ENCODE measurements around the gene TBX15. TPM values are rescaled to one million over a fixed set of nuclear protein-coding genes. Genes with fewer than 3 reads are reported as not detected.
A peak's percentile ranks its signal among the peaks of the same experiment; 100 is the strongest.

Gene TBX15
- total and polyA plus RNA-seq, 2 experiments from 2014 or later: 0.21 TPM; not detected in 1

DNA sequence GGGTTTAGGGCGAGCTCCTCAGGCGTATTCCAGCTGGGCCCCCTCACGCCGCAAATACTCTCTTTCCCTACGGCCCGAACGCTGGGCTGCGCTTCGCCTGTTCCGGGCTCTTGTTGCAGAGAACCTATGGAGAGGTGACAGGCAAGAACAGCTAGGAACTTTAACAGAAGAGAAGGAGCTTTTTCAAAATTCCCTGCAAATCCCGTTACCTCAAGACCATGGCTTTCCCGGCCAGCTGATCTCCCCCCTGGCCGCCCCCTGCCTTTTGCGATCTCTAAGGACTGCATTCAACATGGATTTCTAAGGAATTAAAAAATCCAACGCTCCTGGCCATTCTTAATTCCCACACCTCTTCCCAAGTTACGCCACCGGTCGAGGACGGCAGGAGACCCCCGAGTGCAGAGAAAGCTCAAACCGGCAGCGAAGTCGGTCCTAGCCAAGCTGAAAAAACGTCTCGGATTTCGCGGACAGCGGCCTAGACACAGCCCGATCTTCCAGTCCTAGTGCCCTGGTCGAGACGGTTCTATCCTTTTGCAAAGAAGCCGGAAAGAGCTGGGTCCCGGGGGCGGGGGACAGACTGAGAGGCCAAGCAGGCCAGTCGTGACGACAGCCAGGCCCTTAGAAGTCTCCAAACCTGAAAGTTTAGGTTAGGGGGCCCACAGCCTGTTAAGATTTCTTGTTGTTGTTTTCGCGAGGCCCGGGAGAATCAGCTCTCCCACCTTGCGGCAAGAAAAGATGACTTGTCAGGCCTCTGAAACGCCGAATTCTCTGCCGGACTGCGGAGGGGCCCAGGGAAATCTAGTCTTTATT, 1.1 kb upstream of the TBX15 start:
- DNase-seq (ENCODE audit: low spot score): peak; percentile 79
- H4K20me1 ChIP-seq (replicated peaks; ENCODE audit: insufficient read depth): peaks cover 7% of the 10 kb centered on the region; the same call in 1 of the 2 replicates

More for the DNA sequence above, 1.1 kb upstream of the TBX15 start:
- peaks cover 100% of the 10 kb centered on the region for H3K27me3 Mint-ChIP-seq (ENCODE audit: insufficient read depth, low read depth, poor library complexity)
- Histone ChIP-seq H3K4me3 (peak overlapping the region; percentile 59), H3K79me2 (replicated peaks; ENCODE audit: insufficient read depth) (no peaks in the 10 kb centered on the region), H3K27me3 (ENCODE audit: insufficient read depth) (peaks cover 100% of the 10 kb centered on the region), H3K27ac (ENCODE audit: low read depth) (no peak overlapping the region), H3K36me3 (ENCODE audit: insufficient read depth) (no peaks in the 10 kb centered on the region), H2AFZ (peak overlapping the region; percentile 78), H3F3A (replicated peaks; ENCODE audit: low read depth) (peaks cover 22% of the 10 kb centered on the region), H3K9me2 (ENCODE audit: insufficient read depth) (no peaks in the 10 kb centered on the region), H3K4me2 (peak overlapping the region; percentile 74), H3K4me1 (ENCODE audit: insufficient read depth) (peaks cover 72% of the 10 kb centered on the region)
- H3K4me3 Mint-ChIP-seq: peak overlapping the region; percentile 73
- TF ChIP-seq, protein P1, sequence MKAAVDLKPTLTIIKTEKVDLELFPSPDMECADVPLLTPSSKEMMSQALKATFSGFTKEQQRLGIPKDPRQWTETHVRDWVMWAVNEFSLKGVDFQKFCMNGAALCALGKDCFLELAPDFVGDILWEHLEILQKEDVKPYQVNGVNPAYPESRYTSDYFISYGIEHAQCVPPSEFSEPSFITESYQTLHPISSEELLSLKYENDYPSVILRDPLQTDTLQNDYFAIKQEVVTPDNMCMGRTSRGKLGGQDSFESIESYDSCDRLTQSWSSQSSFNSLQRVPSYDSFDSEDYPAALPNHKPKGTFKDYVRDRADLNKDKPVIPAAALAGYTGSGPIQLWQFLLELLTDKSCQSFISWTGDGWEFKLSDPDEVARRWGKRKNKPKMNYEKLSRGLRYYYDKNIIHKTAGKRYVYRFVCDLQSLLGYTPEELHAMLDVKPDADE (IDR thresholded peaks at IDR 0.05): no peak
- TF ChIP-seq POLR2AphosphoS5 (IDR thresholded peaks at IDR 0.05; ENCODE audit: low read depth): no peak
- no peak for TF ChIP-seq ZNF114 (CRISPR knock-in tag; IDR thresholded peaks at IDR 0.05)
- peak; percentile 90 for TF ChIP-seq EZH2 (IDR thresholded peaks at IDR 0.05; ENCODE audit: low read depth, unreplicated experiment)
- no peak for TF ChIP-seq JUNB (IDR thresholded peaks at IDR 0.05; ENCODE audit: unreplicated experiment)
- TF ChIP-seq NANOG (IDR thresholded peaks at IDR 0.05; ENCODE audit: borderline replicate concordance): no peak
- no peak for TF ChIP-seq ZNF331 (CRISPR knock-in tag; IDR thresholded peaks at IDR 0.05; ENCODE audit: low read depth)
- TF ChIP-seq, protein P2, sequence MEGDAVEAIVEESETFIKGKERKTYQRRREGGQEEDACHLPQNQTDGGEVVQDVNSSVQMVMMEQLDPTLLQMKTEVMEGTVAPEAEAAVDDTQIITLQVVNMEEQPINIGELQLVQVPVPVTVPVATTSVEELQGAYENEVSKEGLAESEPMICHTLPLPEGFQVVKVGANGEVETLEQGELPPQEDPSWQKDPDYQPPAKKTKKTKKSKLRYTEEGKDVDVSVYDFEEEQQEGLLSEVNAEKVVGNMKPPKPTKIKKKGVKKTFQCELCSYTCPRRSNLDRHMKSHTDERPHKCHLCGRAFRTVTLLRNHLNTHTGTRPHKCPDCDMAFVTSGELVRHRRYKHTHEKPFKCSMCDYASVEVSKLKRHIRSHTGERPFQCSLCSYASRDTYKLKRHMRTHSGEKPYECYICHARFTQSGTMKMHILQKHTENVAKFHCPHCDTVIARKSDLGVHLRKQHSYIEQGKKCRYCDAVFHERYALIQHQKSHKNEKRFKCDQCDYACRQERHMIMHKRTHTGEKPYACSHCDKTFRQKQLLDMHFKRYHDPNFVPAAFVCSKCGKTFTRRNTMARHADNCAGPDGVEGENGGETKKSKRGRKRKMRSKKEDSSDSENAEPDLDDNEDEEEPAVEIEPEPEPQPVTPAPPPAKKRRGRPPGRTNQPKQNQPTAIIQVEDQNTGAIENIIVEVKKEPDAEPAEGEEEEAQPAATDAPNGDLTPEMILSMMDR (conservative IDR thresholded peaks at IDR 0.05; ENCODE audit: low read depth in 2 of 2): no peak
- no peak for TF ChIP-seq CREB1 (CRISPR knock-in tag; IDR thresholded peaks at IDR 0.05; ENCODE audit: low read depth)
- TF ChIP-seq STAT1 (IDR thresholded peaks at IDR 0.05; ENCODE audit: unreplicated experiment): no peak
- TF ChIP-seq, protein P3, sequence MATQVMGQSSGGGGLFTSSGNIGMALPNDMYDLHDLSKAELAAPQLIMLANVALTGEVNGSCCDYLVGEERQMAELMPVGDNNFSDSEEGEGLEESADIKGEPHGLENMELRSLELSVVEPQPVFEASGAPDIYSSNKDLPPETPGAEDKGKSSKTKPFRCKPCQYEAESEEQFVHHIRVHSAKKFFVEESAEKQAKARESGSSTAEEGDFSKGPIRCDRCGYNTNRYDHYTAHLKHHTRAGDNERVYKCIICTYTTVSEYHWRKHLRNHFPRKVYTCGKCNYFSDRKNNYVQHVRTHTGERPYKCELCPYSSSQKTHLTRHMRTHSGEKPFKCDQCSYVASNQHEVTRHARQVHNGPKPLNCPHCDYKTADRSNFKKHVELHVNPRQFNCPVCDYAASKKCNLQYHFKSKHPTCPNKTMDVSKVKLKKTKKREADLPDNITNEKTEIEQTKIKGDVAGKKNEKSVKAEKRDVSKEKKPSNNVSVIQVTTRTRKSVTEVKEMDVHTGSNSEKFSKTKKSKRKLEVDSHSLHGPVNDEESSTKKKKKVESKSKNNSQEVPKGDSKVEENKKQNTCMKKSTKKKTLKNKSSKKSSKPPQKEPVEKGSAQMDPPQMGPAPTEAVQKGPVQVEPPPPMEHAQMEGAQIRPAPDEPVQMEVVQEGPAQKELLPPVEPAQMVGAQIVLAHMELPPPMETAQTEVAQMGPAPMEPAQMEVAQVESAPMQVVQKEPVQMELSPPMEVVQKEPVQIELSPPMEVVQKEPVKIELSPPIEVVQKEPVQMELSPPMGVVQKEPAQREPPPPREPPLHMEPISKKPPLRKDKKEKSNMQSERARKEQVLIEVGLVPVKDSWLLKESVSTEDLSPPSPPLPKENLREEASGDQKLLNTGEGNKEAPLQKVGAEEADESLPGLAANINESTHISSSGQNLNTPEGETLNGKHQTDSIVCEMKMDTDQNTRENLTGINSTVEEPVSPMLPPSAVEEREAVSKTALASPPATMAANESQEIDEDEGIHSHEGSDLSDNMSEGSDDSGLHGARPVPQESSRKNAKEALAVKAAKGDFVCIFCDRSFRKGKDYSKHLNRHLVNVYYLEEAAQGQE (IDR thresholded peaks at IDR 0.05; ENCODE audit: unreplicated experiment): no peak
- peak; percentile 54 for TF ChIP-seq EZH2phosphoT487 (IDR thresholded peaks at IDR 0.05; ENCODE audit: unreplicated experiment)
- TF ChIP-seq, protein P4, sequence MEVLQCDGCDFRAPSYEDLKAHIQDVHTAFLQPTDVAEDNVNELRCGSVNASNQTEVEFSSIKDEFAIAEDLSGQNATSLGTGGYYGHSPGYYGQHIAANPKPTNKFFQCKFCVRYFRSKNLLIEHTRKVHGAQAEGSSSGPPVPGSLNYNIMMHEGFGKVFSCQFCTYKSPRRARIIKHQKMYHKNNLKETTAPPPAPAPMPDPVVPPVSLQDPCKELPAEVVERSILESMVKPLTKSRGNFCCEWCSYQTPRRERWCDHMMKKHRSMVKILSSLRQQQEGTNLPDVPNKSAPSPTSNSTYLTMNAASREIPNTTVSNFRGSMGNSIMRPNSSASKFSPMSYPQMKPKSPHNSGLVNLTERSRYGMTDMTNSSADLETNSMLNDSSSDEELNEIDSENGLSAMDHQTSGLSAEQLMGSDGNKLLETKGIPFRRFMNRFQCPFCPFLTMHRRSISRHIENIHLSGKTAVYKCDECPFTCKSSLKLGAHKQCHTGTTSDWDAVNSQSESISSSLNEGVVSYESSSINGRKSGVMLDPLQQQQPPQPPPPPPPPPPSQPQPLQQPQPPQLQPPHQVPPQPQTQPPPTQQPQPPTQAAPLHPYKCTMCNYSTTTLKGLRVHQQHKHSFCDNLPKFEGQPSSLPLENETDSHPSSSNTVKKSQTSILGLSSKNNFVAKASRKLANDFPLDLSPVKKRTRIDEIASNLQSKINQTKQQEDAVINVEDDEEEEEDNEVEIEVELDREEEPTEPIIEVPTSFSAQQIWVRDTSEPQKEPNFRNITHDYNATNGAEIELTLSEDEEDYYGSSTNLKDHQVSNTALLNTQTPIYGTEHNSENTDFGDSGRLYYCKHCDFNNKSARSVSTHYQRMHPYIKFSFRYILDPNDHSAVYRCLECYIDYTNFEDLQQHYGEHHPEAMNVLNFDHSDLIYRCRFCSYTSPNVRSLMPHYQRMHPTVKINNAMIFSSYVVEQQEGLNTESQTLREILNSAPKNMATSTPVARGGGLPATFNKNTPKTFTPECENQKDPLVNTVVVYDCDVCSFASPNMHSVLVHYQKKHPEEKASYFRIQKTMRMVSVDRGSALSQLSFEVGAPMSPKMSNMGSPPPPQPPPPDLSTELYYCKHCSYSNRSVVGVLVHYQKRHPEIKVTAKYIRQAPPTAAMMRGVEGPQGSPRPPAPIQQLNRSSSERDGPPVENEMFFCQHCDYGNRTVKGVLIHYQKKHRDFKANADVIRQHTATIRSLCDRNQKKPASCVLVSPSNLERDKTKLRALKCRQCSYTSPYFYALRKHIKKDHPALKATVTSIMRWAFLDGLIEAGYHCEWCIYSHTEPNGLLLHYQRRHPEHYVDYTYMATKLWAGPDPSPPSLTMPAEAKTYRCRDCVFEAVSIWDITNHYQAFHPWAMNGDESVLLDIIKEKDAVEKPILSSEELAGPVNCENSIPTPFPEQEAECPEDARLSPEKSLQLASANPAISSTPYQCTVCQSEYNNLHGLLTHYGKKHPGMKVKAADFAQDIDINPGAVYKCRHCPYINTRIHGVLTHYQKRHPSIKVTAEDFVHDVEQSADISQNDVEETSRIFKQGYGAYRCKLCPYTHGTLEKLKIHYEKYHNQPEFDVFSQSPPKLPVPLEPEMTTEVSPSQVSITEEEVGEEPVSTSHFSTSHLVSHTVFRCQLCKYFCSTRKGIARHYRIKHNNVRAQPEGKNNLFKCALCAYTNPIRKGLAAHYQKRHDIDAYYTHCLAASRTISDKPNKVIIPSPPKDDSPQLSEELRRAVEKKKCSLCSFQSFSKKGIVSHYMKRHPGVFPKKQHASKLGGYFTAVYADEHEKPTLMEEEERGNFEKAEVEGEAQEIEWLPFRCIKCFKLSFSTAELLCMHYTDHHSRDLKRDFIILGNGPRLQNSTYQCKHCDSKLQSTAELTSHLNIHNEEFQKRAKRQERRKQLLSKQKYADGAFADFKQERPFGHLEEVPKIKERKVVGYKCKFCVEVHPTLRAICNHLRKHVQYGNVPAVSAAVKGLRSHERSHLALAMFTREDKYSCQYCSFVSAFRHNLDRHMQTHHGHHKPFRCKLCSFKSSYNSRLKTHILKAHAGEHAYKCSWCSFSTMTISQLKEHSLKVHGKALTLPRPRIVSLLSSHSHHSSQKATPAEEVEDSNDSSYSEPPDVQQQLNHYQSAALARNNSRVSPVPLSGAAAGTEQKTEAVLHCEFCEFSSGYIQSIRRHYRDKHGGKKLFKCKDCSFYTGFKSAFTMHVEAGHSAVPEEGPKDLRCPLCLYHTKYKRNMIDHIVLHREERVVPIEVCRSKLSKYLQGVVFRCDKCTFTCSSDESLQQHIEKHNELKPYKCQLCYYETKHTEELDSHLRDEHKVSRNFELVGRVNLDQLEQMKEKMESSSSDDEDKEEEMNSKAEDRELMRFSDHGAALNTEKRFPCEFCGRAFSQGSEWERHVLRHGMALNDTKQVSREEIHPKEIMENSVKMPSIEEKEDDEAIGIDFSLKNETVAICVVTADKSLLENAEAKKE (CRISPR knock-in tag; IDR thresholded peaks at IDR 0.05): no peak
- ATAC-seq: peak; percentile 1; the same call in 2 of the 3 replicates
- no peaks in the 10 kb centered on the region for H3K36me3 Mint-ChIP-seq (ENCODE audit: low read depth)
- H3K27ac Mint-ChIP-seq: no peak overlapping the region
- peaks cover 74% of the 10 kb centered on the region for H3K4me1 Mint-ChIP-seq
- H3K9me3 Mint-ChIP-seq: peaks cover 3% of the 10 kb centered on the region

All from GM23338 (cell line).